NCI-H2171 treated with DMSO at 0.1 percent for 48 hours (cell line): ENCODE measurements around the gene TXNDC17.
"Not testable (repeated sequence)": the region's sequence is repeated elsewhere in the genome, so short reads cannot be mapped to it uniquely, and the experiment has no call there.

ENCODE experiments used
- DNase-seq: peaks from one replicate; lab custom pipeline; 2025; lab: John Stamatoyannopoulos, UW

TXNDC17 gene

DNA sequence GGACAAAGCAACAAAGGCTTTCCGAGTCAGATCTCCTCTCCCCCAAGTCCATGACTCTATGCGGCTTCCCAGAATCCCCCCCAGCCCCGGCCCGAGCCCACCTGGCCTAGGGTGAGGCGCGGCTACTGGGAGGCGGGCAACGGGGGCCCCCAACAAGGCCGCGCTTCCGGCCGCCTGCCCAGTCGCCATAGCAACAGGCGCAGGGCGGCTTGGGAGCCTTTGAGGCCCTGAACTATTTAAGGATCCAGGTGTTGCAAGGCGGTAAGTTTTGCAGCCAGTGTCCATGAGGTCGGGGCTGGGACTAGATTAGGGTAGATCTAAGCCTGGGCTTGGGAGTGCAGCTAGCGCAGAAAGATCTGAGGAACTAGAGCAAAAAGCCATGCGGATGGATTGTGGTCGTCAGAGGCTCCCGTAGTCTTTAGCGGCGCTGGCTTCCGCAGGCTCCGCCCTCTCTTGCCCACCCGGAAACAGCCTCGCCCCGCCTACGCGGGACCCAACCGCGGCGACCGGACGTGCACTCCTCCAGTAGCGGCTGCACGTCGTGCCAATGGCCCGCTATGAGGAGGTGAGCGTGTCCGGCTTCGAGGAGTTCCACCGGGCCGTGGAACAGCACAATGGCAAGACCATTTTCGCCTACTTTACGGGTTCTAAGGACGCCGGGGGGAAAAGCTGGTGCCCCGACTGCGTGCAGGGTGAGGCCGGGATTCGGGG lies at the start of gene TXNDC17, which contains the start of gene KIAA0753:
Gene TXNDC17 (plus strand): TSS at position 525 of the 711 bp plus-strand sequence. CDS start 23 bp downstream, at position 548.
Gene KIAA0753 (minus strand): TSS at position 176 of the 711 bp plus-strand sequence. CDS start 5,608 bp downstream, outside the sequence.
- peak; percentile 84 for DNase-seq

DNA sequence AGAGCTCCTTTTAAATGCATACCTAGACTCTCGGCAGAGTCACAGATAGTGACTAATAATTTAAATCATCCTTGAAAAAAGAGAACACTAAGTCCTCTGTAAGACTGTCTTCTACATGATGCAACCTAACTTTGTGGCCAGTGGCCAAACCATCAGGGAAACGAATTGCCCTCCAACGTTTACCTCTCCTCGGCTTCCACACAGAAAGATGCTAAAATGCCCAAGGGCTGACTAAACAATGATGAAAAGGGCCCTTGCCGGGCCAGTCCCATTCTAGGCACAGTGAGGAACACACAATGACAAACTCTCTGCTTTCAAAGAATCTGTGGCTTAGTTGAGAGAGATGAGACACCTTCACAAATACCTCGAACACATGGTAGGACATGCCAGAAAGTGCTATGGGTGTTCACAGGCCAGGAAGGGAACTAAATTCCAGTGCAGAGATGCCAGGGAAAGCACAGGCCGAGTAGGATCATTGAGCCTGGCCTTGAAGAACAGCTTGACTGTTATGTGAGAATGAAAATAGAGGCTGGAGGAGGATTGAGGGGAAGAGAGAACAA lies 49.2 kb upstream of the TXNDC17 start:
- no peak for DNase-seq

DNA sequence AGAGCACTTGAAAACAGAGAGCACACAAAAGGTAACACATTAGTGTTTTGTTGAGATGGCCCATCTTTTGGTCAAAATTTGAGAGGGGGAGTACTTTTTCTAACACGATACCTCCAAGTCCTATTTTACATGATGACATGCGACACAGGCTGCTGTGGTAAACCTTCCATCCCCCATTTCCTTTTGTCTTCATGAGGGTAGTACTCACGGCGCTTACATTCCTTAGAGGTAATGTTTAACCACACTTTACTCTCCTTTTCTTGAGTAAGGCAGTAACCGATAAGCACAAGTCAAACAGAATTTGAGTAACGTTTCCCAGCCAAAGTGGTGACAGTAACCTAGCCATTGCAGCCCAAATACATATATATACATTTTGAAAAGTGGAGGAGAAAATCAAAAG lies 48.7 kb upstream of the TXNDC17 start:
- DNase-seq: no peak

DNA sequence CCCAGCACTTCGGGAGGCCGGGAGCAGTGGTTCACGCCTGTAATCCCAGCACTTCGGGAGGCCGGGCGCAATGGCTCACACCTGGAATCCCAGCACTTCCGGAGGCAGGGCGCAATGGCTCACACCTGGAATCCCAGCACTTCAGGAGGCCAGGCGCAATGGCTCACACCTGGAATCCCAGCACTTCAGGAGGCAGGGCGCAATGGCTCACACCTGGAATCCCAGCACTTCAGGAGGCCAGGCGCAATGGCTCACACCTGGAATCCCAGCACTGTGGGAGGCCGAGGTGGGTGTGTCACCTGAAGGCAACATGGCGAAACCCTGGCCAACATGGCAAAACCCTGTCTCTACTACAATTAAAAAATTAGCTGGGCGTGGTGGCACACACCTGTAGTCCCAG lies 47.5 kb upstream of the TXNDC17 start:
- DNase-seq: not testable (repeated sequence)

GRCh38 chr17:6596081-6596480 lies 44.8 kb upstream of the TXNDC17 start:
- DNase-seq: no peak

DNA sequence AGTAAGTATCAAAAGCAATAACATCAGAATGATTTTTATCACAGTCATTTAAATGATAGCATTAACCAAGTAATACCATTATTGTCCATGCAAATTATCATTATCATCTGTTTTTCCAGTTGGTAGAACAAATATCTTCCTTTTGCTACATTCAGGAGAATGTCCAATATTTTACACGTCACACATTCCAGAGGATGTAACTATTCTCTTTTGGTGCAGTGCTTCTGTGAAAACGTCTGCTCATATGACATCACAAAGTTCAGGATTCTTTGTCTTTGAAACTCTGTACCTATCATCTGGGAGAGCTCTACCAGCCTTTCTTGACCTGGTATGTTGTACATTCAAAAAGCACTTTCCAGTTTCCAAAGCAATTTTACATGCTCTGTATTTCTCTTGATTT lies 44.3 kb upstream of the TXNDC17 start:
- DNase-seq: no peak

DNA sequence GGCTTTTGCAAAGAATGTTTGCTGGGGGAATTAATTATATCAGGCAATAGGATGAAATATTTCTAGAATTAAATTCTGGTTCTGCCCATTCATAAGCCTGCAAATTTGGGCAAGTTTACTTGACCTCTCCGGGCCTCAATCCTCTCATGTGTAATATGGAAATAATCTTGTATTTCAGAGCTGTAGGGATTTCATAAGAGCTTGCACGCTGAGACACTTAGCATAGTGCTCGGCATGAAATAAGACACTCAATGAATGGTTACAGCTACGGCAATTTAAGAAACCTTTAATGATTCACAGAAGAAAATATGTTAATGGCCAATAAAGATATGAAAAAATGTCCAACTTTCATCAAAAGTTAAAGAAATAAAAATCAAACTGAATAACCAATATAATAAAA lies 43.9 kb upstream of the TXNDC17 start:
- DNase-seq: no peak

- DNase-seq: no peak
Observed at GRCh38 chr17:6597727-6598126, 43.1 kb upstream of the TXNDC17 start.

- DNase-seq: no peak
Observed at GRCh38 chr17:6599364-6599763, 41.5 kb upstream of the TXNDC17 start.

DNA sequence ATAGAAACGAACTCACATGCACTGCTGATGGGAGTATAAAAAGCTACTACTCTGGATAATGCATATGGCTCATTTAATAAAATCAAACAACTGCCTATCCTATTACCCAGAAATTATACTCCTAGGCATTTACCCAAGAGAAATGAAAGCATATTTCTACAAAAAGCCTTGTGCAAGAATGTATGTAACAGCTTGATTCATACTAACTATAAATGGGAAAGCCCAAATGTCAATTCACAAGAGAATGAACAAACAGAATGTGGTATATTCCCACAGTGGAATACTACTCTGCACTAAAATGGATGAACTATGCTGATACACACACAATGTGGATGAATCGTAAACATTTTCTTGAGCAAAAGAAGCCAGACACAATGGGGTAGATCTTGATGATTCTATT lies 38.7 kb upstream of the TXNDC17 start:
- no peak for DNase-seq

DNA sequence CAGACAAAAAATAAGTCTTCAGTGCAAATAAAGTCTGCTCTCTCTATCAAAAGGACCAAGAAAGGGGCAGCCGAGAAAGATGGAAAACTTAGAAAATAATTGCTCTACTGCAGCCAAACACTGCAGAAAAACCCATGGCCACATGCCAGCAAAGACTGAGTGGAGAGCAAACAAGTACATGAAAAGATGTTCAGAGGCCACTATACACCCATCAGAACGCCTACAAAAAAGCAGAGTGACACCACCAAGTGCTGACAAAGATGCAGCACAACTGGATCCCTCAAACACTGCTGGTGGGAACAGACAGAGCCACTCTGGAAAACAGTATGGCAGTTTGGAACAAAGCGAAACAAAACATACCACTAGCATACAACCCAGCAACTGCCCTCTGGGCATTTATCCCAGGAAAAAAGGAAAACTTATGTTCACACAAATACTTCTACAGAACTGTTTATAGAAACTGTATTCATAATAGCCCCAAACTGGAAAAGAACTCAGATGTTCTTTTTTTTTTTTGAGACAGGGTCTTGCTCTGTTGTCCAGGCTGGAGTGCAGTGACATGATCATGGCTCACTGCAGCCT lies 37.0 kb upstream of the TXNDC17 start:
- DNase-seq: no peak

DNA sequence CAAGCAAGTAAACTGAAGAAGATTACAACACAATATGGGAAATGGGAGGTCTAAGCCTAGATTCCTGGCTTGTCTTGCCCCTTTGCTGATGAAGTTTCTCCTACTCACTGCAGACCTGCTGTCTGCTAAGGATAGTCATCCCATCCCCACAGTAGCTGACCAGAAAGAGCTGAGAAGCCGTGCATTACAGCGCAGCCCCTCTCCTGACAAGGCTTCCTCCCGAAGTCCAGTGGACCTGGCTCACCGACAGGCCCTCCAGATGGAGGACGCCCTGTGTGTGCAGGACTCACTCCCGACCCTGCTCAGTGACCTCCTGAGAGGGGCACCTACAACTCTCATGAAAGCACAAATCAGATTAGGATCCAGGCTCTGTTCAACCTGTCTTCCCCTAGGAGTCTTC lies 35.7 kb upstream of the TXNDC17 start:
- no peak for DNase-seq

- DNase-seq: no peak
Observed at GRCh38 chr17:6608321-6608720, 32.5 kb upstream of the TXNDC17 start.

DNA sequence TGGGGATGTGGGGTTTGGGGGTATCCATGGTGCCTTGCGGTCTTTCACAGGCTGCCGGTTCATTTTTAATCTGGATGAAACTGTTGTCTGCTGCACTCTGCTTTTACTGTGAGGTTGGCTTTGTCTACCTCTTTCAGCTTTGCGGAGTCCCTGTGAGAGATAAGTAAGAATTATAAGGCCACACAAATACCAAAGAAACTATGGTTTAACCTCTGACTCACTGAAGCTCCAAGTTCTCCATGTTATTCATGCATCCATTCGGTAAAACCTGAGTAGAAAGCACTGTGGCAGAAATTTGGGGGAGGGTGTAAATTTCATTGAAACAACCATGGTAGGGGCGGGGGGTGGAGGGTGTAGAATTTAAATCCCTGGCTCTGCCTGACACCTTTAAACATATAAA lies 30.8 kb upstream of the TXNDC17 start:
- DNase-seq: no peak

- no peak for DNase-seq
Observed at GRCh38 chr17:6611231-6611630, 29.6 kb upstream of the TXNDC17 start.

DNA sequence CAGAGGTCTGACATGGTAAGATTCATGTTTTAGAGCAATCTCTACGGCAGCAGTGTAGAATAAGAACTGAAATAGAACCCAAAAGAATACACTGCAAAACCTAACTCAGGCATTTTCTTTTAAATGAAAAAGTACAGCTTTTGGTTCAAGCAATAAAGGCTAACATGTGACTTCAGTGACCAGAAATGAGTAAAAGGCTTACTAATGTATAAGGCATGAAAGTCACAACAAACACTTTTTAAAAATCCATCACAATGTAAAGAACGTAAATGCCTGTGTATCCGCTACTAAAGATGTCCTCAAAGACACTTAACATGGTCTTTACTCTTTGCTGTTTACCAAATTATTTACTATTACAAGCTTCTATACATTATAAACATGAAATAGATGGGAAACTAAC lies 16.9 kb upstream of the TXNDC17 start:
- DNase-seq: no peak

DNA sequence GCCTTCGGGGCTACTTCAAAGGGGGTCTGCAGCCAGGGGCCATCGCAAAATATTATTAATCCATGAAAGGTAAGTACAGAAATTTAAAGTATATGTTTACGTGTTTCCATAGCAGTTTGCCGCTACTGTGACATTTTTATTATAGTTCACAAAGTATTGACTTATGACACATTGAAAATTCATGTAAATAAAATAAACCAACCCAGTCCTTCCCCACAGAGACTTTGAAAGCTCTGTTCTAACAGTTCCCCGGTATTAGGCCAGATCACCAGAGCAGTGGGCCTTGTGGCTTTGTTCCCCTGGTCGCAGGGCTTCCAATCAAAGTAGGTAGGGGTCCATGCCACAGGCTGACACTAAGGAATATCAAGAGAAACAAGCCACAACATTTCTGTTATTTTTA lies 14.2 kb upstream of the TXNDC17 start:
- DNase-seq: no peak

GRCh38 chr17:6627019-6627418 lies 13.8 kb upstream of the TXNDC17 start:
- DNase-seq: no peak

- DNase-seq: no peak
Observed at GRCh38 chr17:6630390-6630789, 10.5 kb upstream of the TXNDC17 start.

GRCh38 chr17:6632530-6632929 lies 8.3 kb upstream of the TXNDC17 start:
- no peak for DNase-seq

GRCh38 chr17:6633263-6633662 lies 7.6 kb upstream of the TXNDC17 start:
- no peak for DNase-seq

DNA sequence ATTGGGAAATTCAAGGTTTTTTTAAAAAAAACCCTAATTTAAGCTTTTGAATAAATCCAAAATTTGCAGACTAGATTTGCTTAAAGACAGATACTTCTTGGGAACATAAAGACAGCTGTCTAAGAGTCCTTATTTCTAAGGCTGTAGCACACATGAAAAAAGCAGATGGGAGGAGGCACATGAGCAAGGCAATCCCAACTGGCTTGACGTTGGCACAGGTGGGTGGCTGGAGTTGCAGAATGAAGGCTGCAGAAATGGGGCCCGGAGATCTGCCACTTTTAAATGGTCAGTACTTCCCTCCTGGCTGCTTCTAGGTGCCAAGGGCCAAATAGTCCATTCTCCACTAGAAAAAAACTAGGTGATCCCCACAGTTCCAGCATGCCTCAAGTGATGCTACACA lies 4.8 kb upstream of the TXNDC17 start:
- no peak for DNase-seq

DNA sequence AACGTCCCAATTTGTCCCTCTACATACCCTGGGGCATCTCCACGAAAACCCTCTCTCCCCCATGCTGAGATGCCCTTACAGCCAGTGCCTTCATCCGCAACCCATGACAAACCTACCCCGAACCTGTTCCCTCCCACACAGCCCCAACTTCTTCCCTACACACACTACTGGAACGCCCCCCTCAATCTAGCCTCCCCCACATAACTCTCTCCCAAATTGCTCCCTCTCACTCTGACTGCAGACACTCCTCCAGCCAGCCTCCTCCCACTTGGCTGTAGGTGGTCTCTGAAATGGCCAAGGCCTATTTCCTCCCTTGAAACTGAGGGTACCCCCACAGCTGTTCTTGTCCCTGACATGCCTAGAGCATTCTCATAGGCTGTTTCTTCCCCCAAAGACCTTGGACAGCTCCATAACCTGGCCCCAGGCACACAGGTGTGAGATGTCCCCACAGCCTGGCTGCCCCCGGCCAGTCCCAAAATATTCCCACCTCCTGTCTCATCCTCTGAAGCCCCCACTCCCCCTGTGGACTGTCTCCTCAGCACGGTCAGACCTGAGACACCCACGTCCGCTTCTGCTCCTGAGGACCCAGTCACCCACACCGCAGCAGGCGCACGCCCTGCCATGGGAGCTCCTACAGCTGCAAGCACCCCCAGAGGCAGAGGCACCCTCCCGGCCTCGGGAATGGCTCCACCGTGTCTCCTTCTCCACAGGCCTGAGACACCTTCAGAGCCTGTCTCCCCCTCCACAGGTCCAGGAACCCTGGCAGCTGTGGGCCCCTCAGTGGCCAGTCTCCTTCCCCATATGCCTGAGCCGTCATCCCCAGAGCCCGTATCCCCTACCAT lies 4.0 kb upstream of the TXNDC17 start:
- DNase-seq: no peak
